Iris pigment epithelial cell (primary cell): ENCODE data around the gene CARMIL1.

Source experiments
- DNase-seq: peaks from one replicate; pipeline ENCODE4 v3.0.0-alpha.2; 2011; ENCODE audit warnings: low read depth

Gene CARMIL1

GRCh38 chr6:25278914-25279747 is at the start of gene CARMIL1:
Gene CARMIL1, plus strand, starts transcription at chr6:25279374. Its CDS starts 422 bp downstream, at chr6:25279796.
- peak; percentile 56 for DNase-seq

- peak; percentile 77 for DNase-seq
Observed at GRCh38 chr6:25229671-25230321, 49.4 kb upstream of the CARMIL1 start.

GRCh38 chr6:25232479-25232878 is 46.7 kb upstream of the CARMIL1 start:
- DNase-seq = peak; percentile 40

- DNase-seq = no peak
Observed at GRCh38 chr6:25233226-25233625, 45.9 kb upstream of the CARMIL1 start.

GRCh38 chr6:25237579-25237978 is 41.6 kb upstream of the CARMIL1 start:
- no peak for DNase-seq

- DNase-seq = no peak
Observed at GRCh38 chr6:25239059-25239458, 40.1 kb upstream of the CARMIL1 start.

GRCh38 chr6:25239498-25239897 is 39.7 kb upstream of the CARMIL1 start:
- DNase-seq = no peak

- DNase-seq = no peak
Observed at GRCh38 chr6:25242567-25242966, 36.6 kb upstream of the CARMIL1 start.

- DNase-seq = no peak
Observed at GRCh38 chr6:25244865-25245264, 34.3 kb upstream of the CARMIL1 start.

GRCh38 chr6:25248123-25248522 is 31.1 kb upstream of the CARMIL1 start:
- peak; percentile 76 for DNase-seq

GRCh38 chr6:25249133-25249532 is 30.0 kb upstream of the CARMIL1 start:
- DNase-seq = no peak

- peak; percentile 43 for DNase-seq
Observed at GRCh38 chr6:25250878-25251277, 28.3 kb upstream of the CARMIL1 start.

- no peak for DNase-seq
Observed at GRCh38 chr6:25251426-25251825, 27.7 kb upstream of the CARMIL1 start.

- DNase-seq = no peak
Observed at GRCh38 chr6:25253351-25253750, 25.8 kb upstream of the CARMIL1 start.

GRCh38 chr6:25254671-25255070 is 24.5 kb upstream of the CARMIL1 start:
- no peak for DNase-seq

GRCh38 chr6:25257686-25258348 is 21.4 kb upstream of the CARMIL1 start:
- no peak for DNase-seq

GRCh38 chr6:25259756-25260155 is 19.4 kb upstream of the CARMIL1 start:
- DNase-seq = no peak

GRCh38 chr6:25263657-25264056 is 15.5 kb upstream of the CARMIL1 start:
- DNase-seq = peak; percentile 64

GRCh38 chr6:25266456-25267100 is 12.6 kb upstream of the CARMIL1 start:
- no peak for DNase-seq

GRCh38 chr6:25267662-25268061 is 11.5 kb upstream of the CARMIL1 start:
- DNase-seq = no peak

GRCh38 chr6:25270559-25270958 is 8.6 kb upstream of the CARMIL1 start:
- DNase-seq = no peak

GRCh38 chr6:25275436-25275835 is 3.7 kb upstream of the CARMIL1 start:
- DNase-seq = no peak
